ENCODE data around the gene ACAP3.
"Not testable (repeated sequence)": the region's sequence is repeated elsewhere in the genome, so short reads cannot be mapped to it uniquely, and the experiment has no call there.

The ACAP3 gene

GRCh38 chr1:1330366-1331067, 22.8 kb upstream of the ACAP3 start:
- DNase-seq (ENCODE audit: low spot score) = no peak

GRCh38 chr1:1329304-1330210, 21.8 kb upstream of the ACAP3 start:
- no peak for DNase-seq (ENCODE audit: low spot score)

GRCh38 chr1:1328254-1328653, 20.5 kb upstream of the ACAP3 start:
- DNase-seq (ENCODE audit: low spot score) = no peak

- DNase-seq (ENCODE audit: low spot score) = no peak
Observed at GRCh38 chr1:1327291-1327690, 19.6 kb upstream of the ACAP3 start.

GRCh38 chr1:1326075-1326605, 18.4 kb upstream of the ACAP3 start:
- no peak for DNase-seq (ENCODE audit: low spot score)

GRCh38 chr1:1325288-1326074, 17.8 kb upstream of the ACAP3 start:
- DNase-seq (ENCODE audit: low spot score) = no peak

- peak; percentile 96 for DNase-seq (ENCODE audit: low spot score)
Observed at GRCh38 chr1:1324524-1325287, 17.0 kb upstream of the ACAP3 start, which contains the start of the genes CPTP and INTS11. Gene CPTP (plus strand): TSS chr1:1324802. CDS start chr1:1326911, 2,109 bp downstream. Gene INTS11 (minus strand): TSS chr1:1324660. CDS start chr1:1324608, 52 bp downstream.

- no peak for DNase-seq (ENCODE audit: low spot score)
Observed at GRCh38 chr1:1324084-1324523, 16.4 kb upstream of the ACAP3 start.

- no peak for DNase-seq (ENCODE audit: low spot score)
Observed at GRCh38 chr1:1322952-1323351, 15.2 kb upstream of the ACAP3 start.

- no peak for DNase-seq (ENCODE audit: low spot score)
Observed at GRCh38 chr1:1322418-1322817, 14.7 kb upstream of the ACAP3 start.

GRCh38 chr1:1321477-1321876, 13.7 kb upstream of the ACAP3 start:
- DNase-seq (ENCODE audit: low spot score) = no peak

GRCh38 chr1:1320666-1321448, 13.1 kb upstream of the ACAP3 start:
- DNase-seq (ENCODE audit: low spot score) = no peak

GRCh38 chr1:1319646-1319941, 11.9 kb upstream of the ACAP3 start:
- no peak for DNase-seq (ENCODE audit: low spot score)

GRCh38 chr1:1318777-1319645, 11.3 kb upstream of the ACAP3 start:
- no peak for DNase-seq (ENCODE audit: low spot score)

- DNase-seq (ENCODE audit: low spot score) = no peak
Observed at GRCh38 chr1:1318131-1318652, 10.5 kb upstream of the ACAP3 start.

- DNase-seq (ENCODE audit: low spot score) = no peak
Observed at GRCh38 chr1:1317420-1317819, 9.7 kb upstream of the ACAP3 start.

- DNase-seq (ENCODE audit: low spot score) = not testable (repeated sequence)
Observed at GRCh38 chr1:1316199-1316598, 8.5 kb upstream of the ACAP3 start.

GRCh38 chr1:1315435-1315954, 7.8 kb upstream of the ACAP3 start:
- no peak for DNase-seq (ENCODE audit: low spot score)

GRCh38 chr1:1314678-1315335, 7.1 kb upstream of the ACAP3 start:
- no peak for DNase-seq (ENCODE audit: low spot score)
